Hematopoietic multipotent progenitor cell treated with erythropoietin and hydrocortisone succinate and interleukin-3 and kit ligand, for 4 days (in vitro differentiated cells): Measurements from ENCODE around the gene MRGPRG.

ENCODE experiments used
- DNase-seq: peaks from one replicate; pipeline ENCODE4 v3.0.0-alpha.2; 2015

Gene MRGPRG

GRCh38 chr11:3205261-3206155 lies 13.1 kb downstream of the MRGPRG start:
- no peak for DNase-seq

GRCh38 chr11:3204141-3205015 lies 14.2 kb downstream of the MRGPRG start:
- DNase-seq: no peak

- peak; percentile 45 for DNase-seq
These were observed 15.2 kb downstream of the MRGPRG start for GRCh38 chr11:3203221-3204043.

- peak; percentile 41 for DNase-seq
These were observed 15.9 kb downstream of the MRGPRG start for GRCh38 chr11:3202759-3203158.

- no peak for DNase-seq
These were observed 16.3 kb downstream of the MRGPRG start for GRCh38 chr11:3202305-3202704.

GRCh38 chr11:3201677-3202181 lies 16.9 kb downstream of the MRGPRG start:
- DNase-seq: no peak

GRCh38 chr11:3201112-3201581 lies 17.5 kb downstream of the MRGPRG start:
- no peak for DNase-seq

- DNase-seq: no peak
These were observed 18.1 kb downstream of the MRGPRG start for GRCh38 chr11:3200388-3201111.

- DNase-seq: no peak
These were observed 18.9 kb downstream of the MRGPRG start for GRCh38 chr11:3199537-3200295.

GRCh38 chr11:3198815-3199214 lies 19.8 kb downstream of the MRGPRG start:
- DNase-seq: no peak

- DNase-seq: no peak
These were observed 20.6 kb downstream of the MRGPRG start for GRCh38 chr11:3197878-3198528.

- no peak for DNase-seq
These were observed 21.4 kb downstream of the MRGPRG start for GRCh38 chr11:3197044-3197695.

- DNase-seq: no peak
These were observed 22.2 kb downstream of the MRGPRG start for GRCh38 chr11:3196161-3197043.

GRCh38 chr11:3195251-3196160 lies 23.1 kb downstream of the MRGPRG start:
- no peak for DNase-seq

- peak; percentile 40 for DNase-seq
These were observed 24.4 kb downstream of the MRGPRG start for GRCh38 chr11:3194016-3194816.

- no peak for DNase-seq
These were observed 25.1 kb downstream of the MRGPRG start for GRCh38 chr11:3193373-3194015.
